ENCODE results near the gene GZF1. TPM values are rescaled to one million over a fixed set of nuclear protein-coding genes. Genes with fewer than 3 reads are reported as not detected.
A peak's percentile ranks its signal among the peaks of the same experiment; 100 is the strongest.

The GZF1 gene
- 12.5 and 21.3 TPM in 2 replicates for total RNA-seq
- total RNA-seq (2013): 12.8 TPM
- polyA plus RNA-seq: 49.0 and 82.9 TPM in 2 replicates
- 93.9 and 103 TPM in 2 replicates for polyA minus RNA-seq

DNA sequence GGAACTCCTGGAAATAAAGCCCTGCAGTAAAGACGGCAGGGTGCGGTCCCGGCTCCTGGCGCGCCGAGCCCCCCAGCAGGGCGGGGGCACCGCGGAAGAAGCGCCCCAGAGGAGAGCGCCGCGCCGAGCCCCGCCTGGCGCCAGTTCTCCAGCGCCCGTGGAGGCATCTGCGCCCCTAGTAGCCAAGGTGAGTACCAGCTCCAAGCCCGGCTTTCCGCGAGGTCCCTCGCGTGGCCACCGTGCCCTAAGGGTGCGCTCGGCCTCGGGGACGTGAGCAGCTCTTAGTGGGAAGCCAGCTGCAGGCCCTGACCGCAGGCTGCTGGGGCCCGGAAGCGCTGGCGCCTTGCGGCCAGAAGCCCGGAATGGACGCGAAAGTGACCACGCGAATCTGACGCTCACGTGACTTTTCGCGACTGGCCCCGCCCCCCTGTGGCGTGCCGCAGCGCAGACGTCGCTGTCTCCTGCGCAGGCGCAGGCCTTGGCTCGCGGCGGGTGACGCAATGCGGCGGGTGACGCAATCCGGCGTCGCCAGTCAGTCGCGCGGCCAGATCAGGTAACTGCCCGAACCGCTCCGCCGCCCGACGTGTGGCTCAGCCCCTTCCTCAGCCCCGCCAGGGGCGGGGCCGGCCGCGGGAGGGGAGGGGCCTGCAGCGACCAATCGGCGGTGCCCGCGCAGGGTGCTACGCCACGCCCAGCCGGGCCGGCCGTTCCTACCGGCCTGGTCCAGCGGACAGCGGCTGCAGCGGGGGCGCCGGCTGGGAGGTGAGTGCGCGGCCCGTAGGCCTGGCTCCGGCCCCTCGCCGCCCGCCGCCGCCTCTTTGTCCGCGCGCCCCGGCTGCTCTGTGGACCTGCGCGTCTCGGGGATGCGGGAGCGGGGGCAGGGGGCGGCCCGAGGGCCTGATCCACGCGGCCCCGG, at the start of gene GZF1:
TSS of gene GZF1 (plus strand) at position 707 of the 916 bp plus-strand sequence. CDS start 2,202 bp downstream, outside the sequence.
- Mint-ChIP-seq H3K27ac (peak within 1 kb of the TSS; percentile 99), H3K27me3 (no peaks in the 10 kb centered on the region), H3K4me1 (peaks cover 63% of the 10 kb centered on the region), H3K4me3 (peak within 1 kb of the TSS; percentile 97), H3K9me3 (ENCODE audit: insufficient read depth) (no peaks in the 10 kb centered on the region)
- ChIA-PET CTCF (interaction anchor here (1.1 to 2.5 kb wide), 2 partner anchors 9 to 12 kb away, joined by 4 to 12 read pairs; partner anchors contain the start of gene NXT1), POLR2A (interaction anchor here (3.0 kb wide), 1 partner anchor 11 kb away, joined by 30 read pairs; the partner anchor contains the start of gene NXT1)
- DNase-seq (peak; percentile 99), ATAC-seq (ENCODE audit: low read depth) (peak; percentile 78)
- peak within 1 kb of the TSS; percentile 87 for H3K4me2 ChIP-seq (replicated peaks; ENCODE audit: low read depth, low read length, poor library complexity, severe bottlenecking)
- H3K27ac ChIP-seq (ENCODE audit: low read length in 2 of 2): peak within 1 kb of the TSS; percentile 96 to 99
- no peaks in the 10 kb centered on the region for H3K27me3 ChIP-seq (replicated peaks in 1 of 4; ENCODE audit: control extremely low read depth in 1 of 4, control insufficient read depth in 3 of 4, insufficient read depth in 4 of 4, low read length in 3 of 4)
- intact Hi-C loops (cut with micrococcal nuclease): loop anchor here (2.0 to 5.0 kb wide), 2 partner anchors 13 to 1696 kb away; partner anchors contain the start of gene ACSS1
- peak within 1 kb of the TSS; percentile 83 for H3K9ac ChIP-seq (ENCODE audit: low read length)
- H3K79me2 ChIP-seq (ENCODE audit: control insufficient read depth, insufficient read depth, low read length): peaks cover 43% of the 10 kb centered on the region
- under 1% methylated on average over 113 of the region's 114 CpGs for WGBS (ENCODE audit: insufficient coverage)
- H3K9me3 ChIP-seq (ENCODE audit: control extremely low read depth in 1 of 3, control insufficient read depth in 2 of 3, insufficient read depth in 1 of 3, low read length in 2 of 3): no peaks in the 10 kb centered on the region
- peak within 1 kb of the TSS; percentile 83 for H2AFZ ChIP-seq (ENCODE audit: insufficient read depth, low read depth, low read length, poor library complexity, severe bottlenecking)
- TF ChIP-seq, protein P1, sequence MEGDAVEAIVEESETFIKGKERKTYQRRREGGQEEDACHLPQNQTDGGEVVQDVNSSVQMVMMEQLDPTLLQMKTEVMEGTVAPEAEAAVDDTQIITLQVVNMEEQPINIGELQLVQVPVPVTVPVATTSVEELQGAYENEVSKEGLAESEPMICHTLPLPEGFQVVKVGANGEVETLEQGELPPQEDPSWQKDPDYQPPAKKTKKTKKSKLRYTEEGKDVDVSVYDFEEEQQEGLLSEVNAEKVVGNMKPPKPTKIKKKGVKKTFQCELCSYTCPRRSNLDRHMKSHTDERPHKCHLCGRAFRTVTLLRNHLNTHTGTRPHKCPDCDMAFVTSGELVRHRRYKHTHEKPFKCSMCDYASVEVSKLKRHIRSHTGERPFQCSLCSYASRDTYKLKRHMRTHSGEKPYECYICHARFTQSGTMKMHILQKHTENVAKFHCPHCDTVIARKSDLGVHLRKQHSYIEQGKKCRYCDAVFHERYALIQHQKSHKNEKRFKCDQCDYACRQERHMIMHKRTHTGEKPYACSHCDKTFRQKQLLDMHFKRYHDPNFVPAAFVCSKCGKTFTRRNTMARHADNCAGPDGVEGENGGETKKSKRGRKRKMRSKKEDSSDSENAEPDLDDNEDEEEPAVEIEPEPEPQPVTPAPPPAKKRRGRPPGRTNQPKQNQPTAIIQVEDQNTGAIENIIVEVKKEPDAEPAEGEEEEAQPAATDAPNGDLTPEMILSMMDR (IDR thresholded peaks at IDR 0.05): peak; percentile 26
- TF ChIP-seq EZH2 (IDR thresholded peaks at IDR 0.05; ENCODE audit: borderline replicate concordance, insufficient read depth, low read depth, low read length, poor library complexity, severe bottlenecking): no peak
- peaks cover 39 to 54% of the 10 kb centered on the region in 2 donors for H3K4me1 ChIP-seq (ENCODE audit: control insufficient read depth in 2 of 2, insufficient read depth in 2 of 2, low read length in 2 of 2)
- peaks cover 0 to 14% of the 10 kb centered on the region in 2 experiments for H3K36me3 ChIP-seq (replicated peaks in 1 of 2; ENCODE audit: control extremely low read depth in 1 of 2, control insufficient read depth in 1 of 2, extremely low read depth in 1 of 2, insufficient read depth in 2 of 2, low read length in 1 of 2)
- H3K4me3 ChIP-seq (ENCODE audit: control extremely low read depth in 1 of 5, extremely low read depth in 1 of 5, insufficient read depth in 1 of 5, low read depth in 2 of 5, low read length in 4 of 5): peak within 1 kb of the TSS; percentile 74 to 97 (median 82)
- peaks cover 7% of the 10 kb centered on the region for H4K20me1 ChIP-seq (ENCODE audit: control insufficient read depth, insufficient read depth, low read length, poor library complexity, severe bottlenecking)

DNA sequence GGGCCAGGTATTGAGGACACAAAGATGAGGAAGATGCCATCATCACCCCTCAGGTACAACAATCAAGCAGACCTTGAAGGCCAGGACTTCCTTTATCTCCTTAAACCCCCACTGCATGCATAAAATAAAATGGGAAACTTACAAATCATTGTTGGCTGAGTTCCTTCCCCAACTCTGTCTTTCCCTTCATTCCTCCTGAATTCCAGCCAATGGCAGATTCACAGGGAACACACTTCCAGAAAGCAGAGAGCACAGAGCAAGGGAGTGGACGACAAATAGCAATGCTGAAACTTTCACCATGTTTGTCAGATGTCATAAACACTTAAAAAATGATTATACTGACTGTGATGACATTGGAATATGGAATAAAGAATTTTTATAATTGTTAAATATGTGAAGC, 48.7 kb upstream of the GZF1 start:
- H3K27ac Mint-ChIP-seq: no peak overlapping the region
- TF ChIP-seq, protein P1 (IDR thresholded peaks at IDR 0.05): no peak
- no peak for TF ChIP-seq EZH2 (IDR thresholded peaks at IDR 0.05; ENCODE audit: borderline replicate concordance, insufficient read depth, low read depth, low read length, poor library complexity, severe bottlenecking)
- WGBS (ENCODE audit: insufficient coverage): no CpG with 5 or more reads among the region's 1 CpG
- Histone ChIP-seq H3K9ac (ENCODE audit: low read length) (no peak overlapping the region), H3K27ac (ENCODE audit: low read length in 2 of 2) (no peak overlapping the region), H3K36me3 (replicated peaks in 1 of 2; ENCODE audit: control extremely low read depth in 1 of 2, control insufficient read depth in 1 of 2, extremely low read depth in 1 of 2, insufficient read depth in 2 of 2, low read length in 1 of 2) (no peaks in the 10 kb centered on the region), H3K79me2 (ENCODE audit: control insufficient read depth, insufficient read depth, low read length) (no peaks in the 10 kb centered on the region), H3K27me3 (replicated peaks in 1 of 4; ENCODE audit: control extremely low read depth in 1 of 4, control insufficient read depth in 3 of 4, insufficient read depth in 4 of 4, low read length in 3 of 4) (no peaks in the 10 kb centered on the region), H2AFZ (ENCODE audit: insufficient read depth, low read depth, low read length, poor library complexity, severe bottlenecking) (no peak overlapping the region), H3K4me2 (replicated peaks; ENCODE audit: low read depth, low read length, poor library complexity, severe bottlenecking) (no peak overlapping the region), H4K20me1 (ENCODE audit: control insufficient read depth, insufficient read depth, low read length, poor library complexity, severe bottlenecking) (no peaks in the 10 kb centered on the region), H3K4me3 (ENCODE audit: control extremely low read depth in 1 of 5, extremely low read depth in 1 of 5, insufficient read depth in 1 of 5, low read depth in 2 of 5, low read length in 4 of 5) (no peak overlapping the region), H3K9me3 (ENCODE audit: control extremely low read depth in 1 of 3, control insufficient read depth in 2 of 3, insufficient read depth in 1 of 3, low read length in 2 of 3) (no peaks in the 10 kb centered on the region), H3K4me1 (ENCODE audit: control insufficient read depth in 2 of 2, insufficient read depth in 2 of 2, low read length in 2 of 2) (no peaks in the 10 kb centered on the region)
- POLR2A ChIA-PET: no interaction called here
- no peaks in the 10 kb centered on the region for H3K9me3 Mint-ChIP-seq (ENCODE audit: insufficient read depth)
- peaks cover 17% of the 10 kb centered on the region for H3K27me3 Mint-ChIP-seq
- H3K4me3 Mint-ChIP-seq: no peak overlapping the region
- no peaks in the 10 kb centered on the region for H3K4me1 Mint-ChIP-seq
- DNase-seq (no peak), ATAC-seq (ENCODE audit: low read depth) (no peak)
- CTCF ChIA-PET: no interaction called here
- intact Hi-C loops (cut with micrococcal nuclease): no loop called here
